C4-2B (cell line): Measurements from ENCODE around the gene PPP2R5C.

ENCODE experiments used
- CTCF ChIP-seq: fragments of 450-650 bp; conservative IDR thresholded peaks from 2 replicates; pipeline ENCODE4 v1.5.1; 2017; ENCODE audit warnings: mild to moderate bottlenecking
- ZFX ChIP-seq: fragments of 450-650 bp; IDR thresholded peaks from 2 replicates; pipeline ENCODE4 v1.6.1; 2017

DNA sequence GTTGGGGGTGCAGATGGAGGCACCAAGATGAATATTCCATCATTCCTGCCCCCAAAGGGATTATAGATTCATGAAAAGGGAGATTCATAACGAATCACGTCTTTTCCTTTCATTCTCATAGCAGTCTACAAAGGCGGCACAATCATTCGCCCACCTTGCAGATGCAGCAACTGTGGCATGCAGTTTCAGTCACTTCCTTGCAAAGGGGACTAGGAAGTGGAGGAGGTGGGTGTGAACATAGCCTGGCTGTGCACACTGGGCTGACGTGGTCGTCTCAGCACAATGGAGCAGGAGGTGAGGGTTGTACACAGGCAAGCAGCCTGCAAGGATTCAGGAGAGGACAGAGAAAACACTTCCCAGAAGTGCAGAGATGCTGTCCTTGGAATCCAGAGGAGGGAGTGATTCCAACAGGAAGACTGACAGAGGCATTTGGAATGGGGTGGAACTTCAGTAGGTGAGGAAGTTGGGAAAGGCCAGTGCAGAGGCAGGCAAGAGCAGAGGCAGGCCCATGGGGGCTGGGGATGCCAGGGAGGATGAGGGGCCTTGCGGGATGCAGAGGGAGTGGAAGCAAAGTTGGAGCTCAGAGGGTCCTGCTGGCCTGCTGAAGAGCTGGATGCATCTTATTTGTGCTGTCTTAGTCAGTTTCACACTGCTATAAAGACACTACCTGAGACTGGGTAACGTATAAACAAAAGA lies 21.9 kb upstream of the PPP2R5C start:
- TF ChIP-seq CTCF = no peak
- TF ChIP-seq ZFX = no peak
